HCT116 (cell line): ENCODE measurements around the gene ESD. TPM values are rescaled to one million over a fixed set of nuclear protein-coding genes. Genes with fewer than 3 reads are reported as not detected.

Experiments used
- ATAC-seq: fragments of 200-7000 bp; cut with Tn5 transposase; 2 replicates; pipeline ENCODE4 v1.9.1; 2020; ENCODE audit warnings: mild to moderate bottlenecking, moderate library complexity
- BruUV-seq: library from RNA; stranded (reverse); fragments of 400-500 nt; replicated peaks from 2 replicates; lab custom pipeline; 2021; lab: Mats Ljungman, UMichigan
- CTCF ChIA-PET: fragments of 300-600 bp; sonication (Branson Sonifier 250); formaldehyde crosslinking; loops from one replicate; lab custom pipeline; 2021; ENCODE audit warnings: antibody characterized with exemption; lab: Charles Lee
- POLR2A ChIA-PET: fragments of 300-600, 350-600 bp; sonication (Branson Sonifier 250); formaldehyde crosslinking; loops from one replicate; lab custom pipeline; 2021; ENCODE audit warnings: antibody characterized with exemption; lab: Charles Lee
- RAD21 ChIA-PET, 2 experiments: fragments of 300-600 bp; sonication (Branson Sonifier 250); formaldehyde crosslinking; loops; one replicate each; lab custom pipeline; 2023; ENCODE audit warnings: low total read pairs in 2 of 2; ENCODE audit not compliant: uncharacterized antibody in 2 of 2, unreplicated experiment in 2 of 2, low non-redundant PET in 1 of 2; lab: Charles Lee
- DNase-seq: peaks from one replicate; pipeline ENCODE4 v3.0.0-alpha.2; 2010; ENCODE audit warnings: low read depth, low spot score
- H2AFZ ChIP-seq: fragments of 200-600 bp; shearing (Covaris generic), sonication (generic); 2 replicates; pipeline ENCODE4 v1.6.1; 2017; ENCODE audit warnings: low read depth, mixed run types, mixed read lengths, antibody characterized with exemption, low read length; ENCODE audit not compliant: poor library complexity, severe bottlenecking
- H3K27ac ChIP-seq: 2 replicates; pipeline ENCODE4 v1.5.1; 2012; ENCODE audit warnings: low read depth, low read length
- H3K27me3 ChIP-seq: fragments of 200-600 bp; sonication (generic); 2 replicates; pipeline ENCODE4 v1.6.1; 2016; ENCODE audit warnings: mixed run types, low read length, mixed read lengths; ENCODE audit not compliant: insufficient read depth
- H3K36me3 ChIP-seq, 2 experiments: fragments of 200-500 bp in 1 of 2; fragments of 200-600 bp in 1 of 2; sonication (Bioruptor generic) in 1 of 2; sonication (generic) in 1 of 2; 2 replicates each; pipeline versions ENCODE4 v1.5.1 to v1.6.1; 2014 to 2016; ENCODE audit warnings: low read length in 2 of 2, inconsistent platforms in 1 of 2, mixed read lengths in 1 of 2, mixed run types in 1 of 2; ENCODE audit not compliant: insufficient read depth in 2 of 2, control insufficient read depth in 1 of 2
- H3K4me1 ChIP-seq, 2 experiments: fragments of 200-600 bp in 1 of 2; sonication (generic) in 1 of 2; 2 replicates each; pipeline versions ENCODE4 v1.5.1 to v1.6.1; 2012 to 2017; ENCODE audit warnings: low read length in 2 of 2, inconsistent platforms in 1 of 2, mild to moderate bottlenecking in 1 of 2, mixed read lengths in 1 of 2, mixed run types in 1 of 2, moderate library complexity in 1 of 2; ENCODE audit not compliant: insufficient read depth in 2 of 2, control insufficient read depth in 1 of 2
- H3K4me2 ChIP-seq: fragments of 200-600 bp; sonication (generic); 2 replicates; pipeline ENCODE4 v1.6.1; 2017; ENCODE audit warnings: mixed run types, low read length, mixed read lengths
- H3K4me3 ChIP-seq, 2 experiments: fragments of 200-600 bp in 1 of 2; sonication (generic) in 1 of 2; replicated peaks in 1 of 2; 2 replicates each; pipeline ENCODE4 v1.5.1; 2011 to 2016; ENCODE audit warnings: low read length in 2 of 2, control low read depth in 1 of 2, low read depth in 1 of 2, mild to moderate bottlenecking in 1 of 2, mixed read lengths in 1 of 2, mixed run types in 1 of 2
- H3K79me2 ChIP-seq: fragments of 200-600 bp; sonication (generic); 2 replicates; pipeline ENCODE4 v1.6.1; 2017; ENCODE audit warnings: mild to moderate bottlenecking, mixed run types, low read length, moderate library complexity, mixed read lengths; ENCODE audit not compliant: insufficient read depth
- H3K9ac ChIP-seq: fragments of 200-600 bp; sonication (generic); 2 replicates; pipeline ENCODE4 v1.6.1; 2016; ENCODE audit warnings: low read length, mixed read lengths
- H3K9me2 ChIP-seq: fragments of 200-600 bp; sonication (generic), shearing (Covaris generic); 2 replicates; pipeline ENCODE4 v1.6.1; 2017; ENCODE audit warnings: mixed run types, mild to moderate bottlenecking, moderate library complexity; ENCODE audit not compliant: insufficient read depth
- H3K9me3 ChIP-seq, 2 experiments: fragments of 200-500 bp in 1 of 2; fragments of 200-600 bp in 1 of 2; sonication (Bioruptor generic) in 1 of 2; sonication (generic) in 1 of 2; 2 replicates each; pipeline ENCODE4 v1.6.1; 2014 to 2017; ENCODE audit warnings: low read length in 2 of 2, mixed read lengths in 2 of 2, inconsistent platforms in 1 of 2, low read depth in 1 of 2, mild to moderate bottlenecking in 1 of 2, mixed run types in 1 of 2, moderate library complexity in 1 of 2; ENCODE audit not compliant: control insufficient read depth in 1 of 2, insufficient read depth in 1 of 2
- H4K20me1 ChIP-seq: fragments of 200-600 bp; sonication (generic), shearing (Covaris generic); 2 replicates; pipeline ENCODE4 v1.6.1; 2017; ENCODE audit warnings: mixed run types, mild to moderate bottlenecking, moderate library complexity; ENCODE audit not compliant: insufficient read depth
- CTCF ChIP-seq, 3 experiments: fragments of 200-600 bp in 1 of 3; sonication (generic) in 1 of 3; IDR thresholded peaks in 2 of 3; conservative IDR thresholded peaks in 1 of 3; 2 replicates each; pipeline ENCODE4 v1.5.1; 2012 to 2017; ENCODE audit warnings: low read depth in 2 of 3, low read length in 2 of 3, antibody characterized with exemption in 1 of 3, borderline replicate concordance in 1 of 3, control low read depth in 1 of 3, mild to moderate bottlenecking in 1 of 3, mixed read lengths in 1 of 3, mixed run types in 1 of 3, moderate library complexity in 1 of 3; ENCODE audit not compliant: insufficient read depth in 1 of 3
- EZH2phosphoT487 ChIP-seq: fragments of 200-600 bp; IDR thresholded peaks from 2 replicates; pipeline ENCODE4 v1.6.1; 2018; ENCODE audit warnings: antibody characterized with exemption, borderline replicate concordance
- FOSL1 ChIP-seq: IDR thresholded peaks from 2 replicates; pipeline ENCODE4 v1.6.1; 2012; ENCODE audit warnings: low read depth
- JUND ChIP-seq: IDR thresholded peaks from 2 replicates; pipeline ENCODE4 v1.6.1; 2012
- RAD21 ChIP-seq: IDR thresholded peaks from 2 replicates; pipeline ENCODE4 v1.6.1; 2012; ENCODE audit warnings: low read depth, mild to moderate bottlenecking
- SP1 ChIP-seq: IDR thresholded peaks from 2 replicates; pipeline ENCODE4 v1.6.1; 2012; ENCODE audit warnings: low read depth
- SRF ChIP-seq: IDR thresholded peaks from 2 replicates; pipeline ENCODE4 v1.6.1; 2012; ENCODE audit warnings: low read depth
- TCF7L2 ChIP-seq: IDR thresholded peaks from 2 replicates; pipeline ENCODE4 v1.7.0; 2011; ENCODE audit warnings: borderline replicate concordance, inconsistent platforms; ENCODE audit not compliant: insufficient read depth, insufficient read length; ENCODE audit errors: extremely low read depth
- ZBTB33 ChIP-seq: IDR thresholded peaks from 2 replicates; pipeline ENCODE4 v1.6.1; 2011; ENCODE audit warnings: mild to moderate bottlenecking, low read length, moderate library complexity; ENCODE audit not compliant: insufficient replicate concordance; ENCODE audit errors: extremely low read depth
- ZFX ChIP-seq: fragments of 450-650 bp; IDR thresholded peaks from 2 replicates; pipeline ENCODE4 v1.6.1; 2017
- intact Hi-C: fragments of 100-400 bp; cut with micrococcal nuclease; formaldehyde crosslinking; loops from 2 replicates; pipeline ENCODE4 v1.10.0; 2022
- total RNA-seq: library from RNA; stranded (reverse); gene quantifications from one replicate; pipeline ENCODE4 v1.2.1, GENCODE V29; 2021; ENCODE audit not compliant: unreplicated experiment

The ESD gene
- total RNA-seq, 1 experiment from 2014 or later, result 111 TPM

- Histone ChIP-seq H3K36me3 (peaks cover 30 to 52% of the 10 kb centered on the region in 2 experiments), H3K9me2 (no peaks in the 10 kb centered on the region), H3K9ac (no peak overlapping the region), H4K20me1 (no peaks in the 10 kb centered on the region), H3K79me2 (no peaks in the 10 kb centered on the region), H3K4me1 (no peaks in the 10 kb centered on the region), H3K4me2 (no peak overlapping the region), H3K9me3 (no peaks in the 10 kb centered on the region), H3K4me3 (no peak overlapping the region), H3K27ac (no peak overlapping the region), H2AFZ (no peak overlapping the region), H3K27me3 (no peaks in the 10 kb centered on the region)
- DNase-seq (no peak), ATAC-seq (no peak)
- TF ChIP-seq SRF (no peak), ZBTB33 (no peak), JUND (no peak), TCF7L2 (no peak), RAD21 (no peak), ZFX (no peak)
- CTCF ChIA-PET, result no interaction called here
- RAD21 ChIA-PET, result no interaction called here
- POLR2A ChIA-PET, result no interaction called here
- intact Hi-C loops, result no loop called here
- BruUV-seq, result no TSS peak
These were observed 18.1 kb downstream of the ESD start for GRCh38 chr13:46778890-46779289.

- ATAC-seq, result no peak
- H3K27ac ChIP-seq, result no peak overlapping the region
These were observed 18.9 kb downstream of the ESD start for GRCh38 chr13:46778095-46778494.

More at GRCh38 chr13:46778095-46778494, 18.9 kb downstream of the ESD start:
- Histone ChIP-seq H3K27me3 (no peaks in the 10 kb centered on the region), H3K4me1 (no peaks in the 10 kb centered on the region), H2AFZ (no peak overlapping the region), H3K9ac (no peak overlapping the region), H4K20me1 (no peaks in the 10 kb centered on the region), H3K79me2 (no peaks in the 10 kb centered on the region), H3K9me3 (no peaks in the 10 kb centered on the region), H3K4me2 (no peak overlapping the region), H3K4me3 (no peak overlapping the region), H3K9me2 (no peaks in the 10 kb centered on the region), H3K36me3 (peaks cover 32 to 52% of the 10 kb centered on the region in 2 experiments)
- ChIA-PET RAD21 (no interaction called here), CTCF (no interaction called here), POLR2A (no interaction called here)
- no peak for DNase-seq
- TF ChIP-seq SP1, result no peak
- TF ChIP-seq CTCF (IDR thresholded peaks at IDR 0.05 in 2 of 3, conservative IDR thresholded peaks at IDR 0.05 in 1 of 3; ENCODE audit: borderline replicate concordance in 1 of 3, insufficient read depth in 1 of 3, low read depth in 2 of 3, low read length in 2 of 3), result no peak
- TF ChIP-seq RAD21, result no peak
- no peak for TF ChIP-seq FOSL1
- TF ChIP-seq EZH2phosphoT487, result no peak
- intact Hi-C loops, result no loop called here
- BruUV-seq, result no TSS peak
